SU-DHL-6 (cell line): ENCODE measurements around the gene NME7.

ENCODE experiments used
- CTCF ChIP-seq: fragments of 200-600 bp; sonication (generic); IDR thresholded peaks from one replicate; pipeline ENCODE4 v1.5.1; 2017; ENCODE audit warnings: antibody characterized with exemption, mild to moderate bottlenecking, low read length, moderate library complexity; ENCODE audit not compliant: insufficient read depth, poor library complexity, severe bottlenecking
- EZH2phosphoT487 ChIP-seq: fragments of 200-600 bp; sonication (generic), shearing (Covaris generic); conservative IDR thresholded peaks from 2 replicates; pipeline ENCODE4 v1.6.1; 2018; ENCODE audit warnings: mild to moderate bottlenecking, antibody characterized with exemption, low read length, moderate library complexity, mixed read lengths

- TF ChIP-seq CTCF, result no peak
- no peak for TF ChIP-seq EZH2phosphoT487
Observed at GRCh38 chr1:169316556-169316955, 51.0 kb downstream of the NME7 start.
